Activated CD4-positive, CD25-positive, alpha-beta regulatory T cell (primary cell): ENCODE measurements around the gene RNGTT.
"Not testable (repeated sequence)": the region's sequence is repeated elsewhere in the genome, so short reads cannot be mapped to it uniquely, and the experiment has no call there.

Experiments used
- DNase-seq, 4 experiments: peaks; one replicate each; lab custom pipeline; 2025; lab: John Stamatoyannopoulos, UW

Gene RNGTT

GRCh38 chr6:88864359-88865054 lies 98.9 kb downstream of the RNGTT start:
- DNase-seq: no peak

- DNase-seq: no peak
Observed at GRCh38 chr6:88860310-88860709, 103.1 kb downstream of the RNGTT start.

GRCh38 chr6:88858455-88858854 lies 105.0 kb downstream of the RNGTT start:
- no peak for DNase-seq

DNA sequence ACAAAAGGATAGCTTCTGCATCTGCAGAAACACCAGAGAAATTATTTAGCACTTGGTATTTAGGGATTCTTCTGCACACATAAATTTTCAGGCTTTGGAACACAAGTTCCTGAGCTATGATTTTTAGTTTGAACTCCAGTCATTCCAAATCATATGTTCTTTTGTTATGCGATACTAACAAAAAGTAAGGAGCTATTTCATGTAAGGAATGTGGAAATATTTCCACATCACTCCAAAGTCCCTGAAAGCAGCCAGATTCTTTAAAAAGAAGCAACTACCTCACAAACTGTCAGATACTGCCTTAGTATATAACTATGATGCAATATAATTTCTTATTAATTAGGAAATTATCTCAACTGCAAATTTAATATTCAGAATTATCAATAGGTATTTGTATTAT lies 106.9 kb downstream of the RNGTT start:
- no peak for DNase-seq

DNA sequence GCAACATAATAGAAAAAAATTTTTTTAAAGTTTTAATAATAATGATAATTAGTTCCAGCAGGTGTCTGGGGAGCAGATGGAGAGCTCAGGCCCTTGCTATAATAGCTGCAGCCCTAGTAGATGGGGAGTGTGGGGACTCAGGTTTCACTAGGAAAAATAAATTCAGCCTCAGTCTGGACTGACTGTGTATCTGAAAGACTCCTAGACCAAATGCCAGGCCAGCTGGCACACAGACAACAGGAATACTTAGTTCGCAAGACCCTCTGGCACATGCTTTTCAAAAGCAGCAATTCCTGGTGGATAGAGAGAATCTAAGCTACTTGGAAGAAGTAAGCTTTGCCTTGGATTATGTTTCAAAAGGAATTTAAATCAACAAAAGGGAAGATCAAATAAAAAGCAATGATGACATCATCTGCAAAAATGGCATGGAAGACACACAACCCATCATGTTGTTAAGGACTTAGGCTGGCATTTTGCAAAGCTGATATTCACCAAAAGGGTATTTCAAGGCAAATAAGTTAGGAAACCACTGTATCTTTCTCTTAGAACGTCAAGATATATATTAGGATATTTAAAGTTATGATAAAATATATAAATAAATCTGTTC lies 107.8 kb downstream of the RNGTT start:
- no peak for DNase-seq

DNA sequence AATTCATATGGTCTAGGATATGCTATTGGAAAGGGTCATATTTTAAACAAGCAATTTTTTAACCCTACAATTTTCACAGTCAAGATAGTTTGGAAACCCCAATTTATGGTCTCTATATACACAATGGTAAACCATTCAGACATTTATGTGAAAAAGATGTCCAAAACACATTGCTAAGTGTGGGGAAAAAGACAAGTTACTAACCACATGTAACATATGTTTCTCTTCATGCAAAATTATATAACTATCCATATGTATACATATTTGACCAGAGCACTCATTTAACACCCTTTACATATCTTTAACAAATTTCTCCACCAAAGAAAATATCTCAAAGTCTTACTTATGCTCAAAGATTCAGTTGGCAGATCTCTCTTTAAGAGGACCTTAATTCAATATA lies 110.6 kb downstream of the RNGTT start:
- no peak for DNase-seq

DNA sequence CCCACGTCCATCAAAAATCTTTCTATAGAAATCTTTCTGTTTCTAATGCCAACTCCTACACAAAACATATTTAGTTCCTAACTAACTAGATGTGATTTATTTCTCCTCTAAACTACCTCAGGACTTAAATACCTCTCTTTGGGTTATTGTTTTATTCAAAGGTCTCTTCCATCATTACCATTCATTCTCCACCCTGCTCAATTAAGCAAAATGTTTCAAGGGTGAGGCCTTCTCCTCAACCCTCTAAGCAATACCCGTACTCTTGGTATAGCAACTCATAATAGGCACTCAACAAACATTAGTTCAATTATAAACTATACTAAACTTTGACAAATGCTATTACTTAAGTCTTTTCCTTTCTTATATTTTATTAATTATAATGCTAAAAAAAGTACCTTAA lies 111.4 kb downstream of the RNGTT start:
- DNase-seq: no peak

DNA sequence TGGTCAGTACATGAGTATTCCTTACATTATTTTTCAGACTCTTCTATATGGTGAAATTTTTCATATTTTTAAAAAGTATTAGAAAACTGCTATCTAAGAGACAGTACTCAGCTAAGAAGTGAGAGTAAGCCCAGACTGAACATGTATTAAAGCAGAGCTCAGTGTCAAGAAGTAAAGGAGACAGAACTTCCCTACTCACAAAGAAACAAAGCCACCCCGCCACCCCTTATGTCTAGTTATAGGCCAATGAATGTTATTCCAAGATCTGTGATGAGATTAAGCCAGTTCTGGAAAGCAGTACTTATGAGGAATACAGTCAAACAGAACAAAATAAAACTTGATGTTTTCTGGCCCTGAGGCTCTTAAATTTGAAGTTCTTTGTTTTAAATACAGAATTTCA lies 114.5 kb downstream of the RNGTT start:
- no peak for DNase-seq

DNA sequence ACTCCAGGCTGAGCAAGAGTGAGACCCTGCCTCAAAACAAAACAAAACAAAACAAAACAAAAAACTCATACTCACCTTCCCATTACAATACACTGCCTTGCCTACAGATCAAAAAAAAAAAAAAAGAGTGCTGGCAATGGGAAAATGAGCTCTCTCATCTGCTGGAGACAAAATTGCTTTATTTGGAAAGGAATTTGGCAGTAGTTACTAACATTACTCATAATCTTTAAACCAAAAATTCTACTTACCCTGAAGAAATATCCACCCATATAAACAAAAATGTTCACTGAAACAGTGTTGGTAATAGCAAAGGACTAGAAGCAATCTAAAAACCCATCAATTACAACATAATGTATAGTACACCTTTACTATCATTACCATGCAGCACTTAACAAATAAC lies 120.4 kb downstream of the RNGTT start:
- DNase-seq: no peak

DNA sequence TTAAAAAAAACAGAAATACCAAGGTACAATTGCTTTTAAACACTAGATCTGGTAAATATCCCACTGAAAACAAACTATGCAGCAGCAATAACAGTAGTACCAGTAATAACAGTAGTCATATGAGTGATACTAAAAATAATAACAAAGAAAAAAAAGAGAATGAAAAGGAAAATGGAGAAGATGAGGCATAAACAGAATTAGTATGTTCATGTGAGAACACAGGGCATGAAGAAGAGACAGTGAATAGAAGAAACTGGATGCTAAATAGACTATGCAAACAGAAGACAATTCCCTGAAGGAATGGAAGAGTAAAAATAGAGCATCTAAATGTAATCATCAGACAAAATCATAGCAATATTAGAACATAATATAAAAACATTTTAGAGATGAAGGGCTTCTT lies 121.1 kb downstream of the RNGTT start:
- no peak for DNase-seq

- no peak for DNase-seq
Observed at GRCh38 chr6:88840796-88841539, 122.5 kb downstream of the RNGTT start.

DNA sequence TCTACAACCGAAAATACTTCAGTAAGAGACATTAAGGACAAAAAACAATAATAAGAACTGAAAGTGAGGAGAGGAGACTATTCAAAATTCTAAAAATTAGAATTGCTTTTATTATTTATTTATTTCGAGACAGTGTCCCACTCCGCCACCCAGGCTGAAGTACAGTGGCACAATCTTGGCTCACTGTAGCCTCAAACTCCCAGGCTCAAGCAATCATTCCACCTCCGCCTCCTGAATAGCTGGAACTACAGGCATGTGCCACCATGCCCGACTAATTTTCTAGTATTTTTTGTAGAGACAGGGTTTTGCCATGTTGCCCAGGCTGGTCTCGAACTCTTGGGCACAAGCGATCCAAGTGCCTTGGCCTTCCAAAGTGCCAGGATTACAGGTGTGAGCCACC lies 123.1 kb downstream of the RNGTT start:
- no peak for DNase-seq

DNA sequence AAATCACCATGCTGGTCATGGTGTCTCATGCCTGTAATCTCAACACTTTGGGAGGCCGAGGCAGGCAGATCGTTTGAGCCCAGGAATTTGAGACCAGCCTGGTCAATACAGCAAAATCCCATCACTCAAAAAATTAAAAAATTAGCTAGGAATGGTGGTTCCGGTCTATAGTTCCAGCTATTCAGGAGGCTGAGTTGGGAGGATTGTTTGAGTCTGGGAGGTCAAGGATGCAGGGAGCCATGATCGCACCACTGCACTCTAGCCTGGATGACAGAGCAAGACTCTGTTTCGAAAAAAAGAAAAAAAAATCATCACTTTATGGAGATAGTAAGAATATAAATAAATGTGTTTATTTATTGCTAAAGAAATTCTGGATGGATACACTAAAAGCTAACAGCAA lies 124.1 kb downstream of the RNGTT start:
- no peak for DNase-seq

DNA sequence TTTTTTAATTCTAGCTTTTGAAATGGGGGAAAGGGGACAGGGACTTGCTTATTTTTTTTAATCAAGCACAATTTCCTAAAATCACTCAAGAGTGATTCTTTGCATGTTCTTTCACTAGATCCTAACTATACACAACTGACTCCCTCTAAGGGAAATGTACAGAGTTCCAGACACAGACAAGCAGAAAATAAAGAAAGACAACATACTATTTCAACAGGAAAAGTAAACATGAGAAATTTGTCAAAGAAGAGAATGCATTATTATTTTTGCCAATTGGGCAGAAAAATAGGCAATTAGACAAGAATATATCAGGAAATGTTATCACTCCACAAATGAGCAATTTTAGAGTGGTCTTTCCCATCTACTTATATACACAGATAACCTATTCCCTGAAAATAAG lies 128.2 kb downstream of the RNGTT start:
- no peak for DNase-seq

DNA sequence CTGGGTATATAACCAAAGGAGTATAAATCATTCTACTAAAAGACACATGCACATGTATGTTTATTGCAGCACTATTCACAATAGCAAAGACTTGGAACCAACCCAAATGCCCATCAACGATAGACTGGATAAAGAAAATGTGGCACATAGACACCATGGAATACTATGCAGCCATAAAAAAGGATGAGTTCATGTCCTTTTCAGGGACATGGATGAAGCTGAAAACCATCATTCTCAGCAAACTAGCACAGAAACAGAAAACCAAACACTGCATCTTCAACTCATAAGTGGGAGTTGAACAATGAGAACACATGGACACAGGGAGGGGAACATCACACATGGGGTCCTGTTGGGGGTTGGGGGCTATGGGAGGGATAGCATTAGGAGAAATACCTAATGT lies 130.3 kb downstream of the RNGTT start:
- not testable (repeated sequence) for DNase-seq

GRCh38 chr6:88827599-88827998 lies 135.8 kb downstream of the RNGTT start:
- not testable (repeated sequence) for DNase-seq

DNA sequence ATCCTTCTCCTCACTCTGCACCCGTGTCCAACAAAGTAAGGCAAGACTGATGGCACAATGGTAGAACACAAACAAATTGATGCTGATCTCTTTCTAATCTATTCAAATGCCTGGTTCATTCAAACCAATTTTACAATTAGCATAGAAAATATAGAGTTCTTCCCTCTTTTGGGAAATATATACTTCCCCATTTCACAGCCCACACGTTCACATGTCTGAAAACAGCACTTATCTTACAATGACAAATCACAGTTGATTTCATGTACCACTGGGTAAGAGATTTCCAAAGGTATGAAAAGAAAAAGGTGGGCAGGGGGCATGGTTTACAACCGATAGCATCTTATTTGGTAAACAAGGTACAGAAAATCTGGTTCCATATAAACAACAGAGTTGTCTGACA lies 137.6 kb downstream of the RNGTT start:
- no peak for DNase-seq

DNA sequence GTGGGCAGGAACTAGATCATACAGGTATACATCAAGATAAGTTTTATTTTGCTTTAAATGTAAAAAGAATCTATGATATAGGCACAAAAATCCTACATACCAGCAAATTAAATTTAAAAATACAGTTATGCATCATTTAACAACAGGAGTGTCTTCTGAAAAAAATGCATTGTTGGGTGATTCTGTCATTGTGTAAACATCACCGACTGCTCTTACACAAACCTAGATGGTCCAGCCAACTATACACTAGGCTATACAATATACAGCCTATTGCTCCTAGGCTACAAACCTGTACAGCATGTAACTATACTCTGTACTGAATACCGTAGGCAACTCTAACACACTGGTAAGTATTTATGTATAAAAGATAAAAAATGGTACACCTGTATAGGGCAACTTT lies 139.4 kb downstream of the RNGTT start:
- no peak for DNase-seq

DNA sequence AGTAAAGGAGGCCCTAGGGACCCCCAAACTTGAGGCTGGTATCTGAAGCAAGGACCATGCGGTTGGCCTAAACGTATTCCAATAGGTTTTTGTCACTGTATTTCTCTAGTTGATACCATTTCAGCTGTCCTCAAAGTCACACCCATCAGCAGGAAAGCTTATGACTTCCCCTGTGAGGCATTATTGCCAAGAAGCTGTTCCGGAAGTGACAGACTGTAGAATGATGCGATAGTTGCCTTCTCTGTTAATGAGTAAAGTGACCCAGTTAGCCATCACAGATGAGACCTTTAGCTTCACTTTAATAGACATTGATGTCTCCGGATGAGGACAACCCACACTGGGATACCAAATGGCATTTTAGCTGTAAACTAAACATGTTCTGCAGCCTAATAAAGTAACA lies 147.9 kb downstream of the RNGTT start:
- no peak for DNase-seq

DNA sequence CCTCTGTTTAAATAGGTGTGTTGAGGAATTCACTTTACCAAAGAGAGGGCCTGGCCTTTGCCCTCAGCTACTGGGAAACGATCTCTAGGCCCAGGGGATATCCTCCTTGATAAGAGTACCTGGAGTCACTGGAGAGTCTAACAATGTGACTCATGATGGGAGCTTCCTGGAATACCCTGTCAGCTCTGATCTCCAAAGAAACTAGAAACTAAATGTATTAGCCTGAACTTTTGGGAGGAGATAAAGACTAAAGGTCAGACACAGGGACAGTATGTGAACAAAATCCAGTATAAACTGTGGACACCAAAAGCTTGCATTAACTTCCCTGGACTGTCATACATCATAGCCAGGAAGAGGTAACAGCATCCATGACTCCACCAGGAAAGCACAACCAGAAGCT lies 148.5 kb downstream of the RNGTT start:
- DNase-seq: no peak

DNA sequence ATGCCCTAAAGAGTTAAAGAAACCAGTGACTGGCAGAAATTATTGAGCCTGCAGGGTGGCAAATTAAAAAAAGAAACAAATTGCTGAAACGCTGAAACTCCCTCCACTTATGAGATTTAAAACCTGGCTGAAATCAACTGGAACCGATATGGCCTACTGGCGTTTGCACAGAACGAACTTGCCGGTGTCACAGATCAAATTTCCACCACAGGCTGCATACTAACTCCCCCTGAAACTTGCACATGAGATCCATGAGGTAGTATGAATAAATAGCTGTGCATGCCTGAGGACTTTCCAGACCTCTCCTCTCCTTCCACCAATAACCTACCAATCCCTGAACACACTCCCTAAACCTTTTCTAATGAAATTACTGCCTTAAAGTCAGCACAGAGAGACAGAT lies 150.4 kb downstream of the RNGTT start:
- DNase-seq: no peak

GRCh38 chr6:88810701-88811100 lies 152.7 kb downstream of the RNGTT start:
- no peak for DNase-seq

GRCh38 chr6:88810089-88810488 lies 153.3 kb downstream of the RNGTT start:
- no peak for DNase-seq
